Keratinocyte (primary cell): ENCODE data around the gene KRT82. TPM values are rescaled to one million over a fixed set of nuclear protein-coding genes. Genes with fewer than 3 reads are reported as not detected.

ENCODE experiments used
- DNase-seq: peaks from one replicate; pipeline ENCODE4 v3.0.0-alpha.2; 2011; ENCODE audit warnings: low read depth, missing footprints, low spot score
- FAIRE-seq: peaks from 2 replicates; lab custom pipeline; 2011; peaks lifted over from hg19 to GRCh38; lab: Jason Lieb, UNC
- H2AFZ ChIP-seq: 2 replicates; pipeline ENCODE4 v1.6.0; 2012; ENCODE audit warnings: low read length, control low read depth, inconsistent platforms; ENCODE audit not compliant: control insufficient read depth
- H3K27ac ChIP-seq: 2 replicates; pipeline ENCODE4 v1.5.1; 2011; ENCODE audit warnings: low read length; ENCODE audit not compliant: control insufficient read depth, insufficient read depth
- H3K27me3 ChIP-seq: 3 replicates; pipeline ENCODE4 v1.6.0; 2011; ENCODE audit warnings: low read length; ENCODE audit not compliant: control insufficient read depth, insufficient read depth; ENCODE audit errors: extremely low read depth
- H3K36me3 ChIP-seq, 2 experiments: 2 replicates in 1 of 2; 3 replicates in 1 of 2; pipeline ENCODE4 v1.5.1; 2011; ENCODE audit warnings: low read length in 2 of 2, mild to moderate bottlenecking in 1 of 2; ENCODE audit not compliant: control insufficient read depth in 2 of 2, insufficient read depth in 2 of 2; ENCODE audit errors: extremely low read depth in 1 of 2
- H3K4me1 ChIP-seq: 3 replicates; pipeline ENCODE4 v1.5.1; 2011; ENCODE audit warnings: low read length; ENCODE audit not compliant: control insufficient read depth, insufficient read depth; ENCODE audit errors: extremely low read depth
- H3K4me2 ChIP-seq: 3 replicates; pipeline ENCODE4 v1.6.0; 2011; ENCODE audit warnings: low read depth, low read length; ENCODE audit not compliant: control insufficient read depth, insufficient read depth; ENCODE audit errors: extremely low read depth
- H3K4me3 ChIP-seq, 3 experiments: fragments of 200-600 bp in 1 of 3; sonication (generic) in 1 of 3; 2 replicates in 2 of 3; 3 replicates in 1 of 3; pipeline ENCODE4 v1.5.1; 2011 to 2016; ENCODE audit warnings: low read length in 3 of 3, mild to moderate bottlenecking in 3 of 3, control low read depth in 2 of 3, inconsistent platforms in 1 of 3, low read depth in 1 of 3, mixed read lengths in 1 of 3, mixed run types in 1 of 3, moderate library complexity in 1 of 3; ENCODE audit not compliant: control insufficient read depth in 2 of 3, insufficient read depth in 2 of 3; ENCODE audit errors: extremely low read depth in 1 of 3
- H3K79me2 ChIP-seq: 2 replicates; pipeline ENCODE4 v1.6.0; 2012; ENCODE audit warnings: low read length; ENCODE audit not compliant: control insufficient read depth, insufficient read depth
- H3K9ac ChIP-seq: 3 replicates; pipeline ENCODE4 v1.6.0; 2011; ENCODE audit warnings: low read length; ENCODE audit not compliant: control insufficient read depth, insufficient read depth; ENCODE audit errors: extremely low read depth
- H3K9me1 ChIP-seq: 3 replicates; pipeline ENCODE4 v1.6.0; 2011; ENCODE audit warnings: low read length; ENCODE audit not compliant: control insufficient read depth, insufficient read depth; ENCODE audit errors: extremely low read depth
- H3K9me3 ChIP-seq: 2 replicates; pipeline ENCODE4 v1.5.1; 2012; ENCODE audit warnings: low read depth, low read length; ENCODE audit not compliant: control insufficient read depth
- H4K20me1 ChIP-seq: 3 replicates; pipeline ENCODE4 v1.6.0; 2011; ENCODE audit warnings: low read length; ENCODE audit not compliant: control insufficient read depth, insufficient read depth; ENCODE audit errors: extremely low read depth
- CTCF ChIP-seq, 3 experiments: IDR thresholded peaks in 1 of 3; conservative IDR thresholded peaks in 1 of 3; optimal IDR thresholded peaks in 1 of 3; 2 replicates in 2 of 3; 3 replicates in 1 of 3; pipeline versions ENCODE3 to v1.5.1; 2011; ENCODE audit warnings: low read length in 3 of 3, mild to moderate bottlenecking in 3 of 3, moderate library complexity in 2 of 3, control low read depth in 1 of 3, inconsistent platforms in 1 of 3; ENCODE audit not compliant: insufficient read depth in 2 of 3; ENCODE audit errors: extremely low read depth in 1 of 3
- EZH2 ChIP-seq: IDR thresholded peaks from one replicate; pipeline ENCODE4 v1.6.1; 2012; ENCODE audit warnings: inconsistent platforms, mild to moderate bottlenecking, low read length, moderate library complexity
- dilution Hi-C: fragments of 300-500 bp; cut with MboI; formaldehyde crosslinking; loops from one replicate; pipeline ENCODE4 v1.7.0; 2020; ENCODE audit warnings: low sequenced_read_pairs; ENCODE audit not compliant: extremely low pct_ligation_motif_present
- polyA plus RNA-seq, 5 experiments: library from polyadenylated mRNA; depleted of rRNA in 3 of 5; stranded (reverse) in 3 of 5; stranded (forward) in 1 of 5; unstranded in 1 of 5; fragments of >200 nt; gene quantifications; 1 replicate in 1 of 5; 2 replicates in 3 of 5; 3 replicates in 1 of 5; pipeline versions ENCODE4 v1.2.1 to v1.2.3, GENCODE V29; 2011 to 2012; ENCODE audit warnings: missing spikeins in 2 of 5, low read depth in 1 of 5, low replicate concordance in 1 of 5

Gene KRT82
- polyA plus RNA-seq, 1 donor (not counting 4 experiments of a cell fraction or from before 2014, with no cell fraction given) = not detected

GRCh38 chr12:52443966-52444365, 37.8 kb upstream of the KRT82 start:
- H3K4me1 ChIP-seq = peaks cover 47% of the 10 kb centered on the region
- no peak overlapping the region for H2AFZ ChIP-seq
- H3K27me3 ChIP-seq = no peaks in the 10 kb centered on the region
- no peak overlapping the region for H3K4me3 ChIP-seq
- TF ChIP-seq CTCF (optimal IDR thresholded peaks at IDR 0.05 in 1 of 3, IDR thresholded peaks at IDR 0.05 in 1 of 3, conservative IDR thresholded peaks at IDR 0.05 in 1 of 3; ENCODE audit: extremely low read depth in 1 of 3, insufficient read depth in 2 of 3, low read length in 3 of 3) (no peak), EZH2 (no peak)
- H3K27ac ChIP-seq = no peak overlapping the region
- no peaks in the 10 kb centered on the region for H4K20me1 ChIP-seq
- H3K9ac ChIP-seq = no peak overlapping the region
- no peak overlapping the region for H3K4me2 ChIP-seq
- H3K9me1 ChIP-seq = no peaks in the 10 kb centered on the region
- H3K9me3 ChIP-seq = no peaks in the 10 kb centered on the region
- dilution Hi-C loops = no loop called here
- H3K79me2 ChIP-seq = no peaks in the 10 kb centered on the region
- DNase-seq (no peak), FAIRE-seq (no peak)
- H3K36me3 ChIP-seq = peaks cover 4 to 12% of the 10 kb centered on the region in 2 experiments

GRCh38 chr12:52442600-52443061, 36.5 kb upstream of the KRT82 start:
- peaks cover 4 to 6% of the 10 kb centered on the region in 2 experiments for H3K36me3 ChIP-seq
- TF ChIP-seq EZH2 (no peak), CTCF (optimal IDR thresholded peaks at IDR 0.05 in 1 of 3, IDR thresholded peaks at IDR 0.05 in 1 of 3, conservative IDR thresholded peaks at IDR 0.05 in 1 of 3; ENCODE audit: extremely low read depth in 1 of 3, insufficient read depth in 2 of 3, low read length in 3 of 3) (peak; percentile 41 to 64 (median 45))
- DNase-seq = peak; percentile 95
- dilution Hi-C loops = no loop called here
- H3K9ac ChIP-seq = peak overlapping the region; percentile 78
- peak overlapping the region in 1 of 3 experiments; percentile 26 for H3K4me3 ChIP-seq
- no peaks in the 10 kb centered on the region for H3K9me1 ChIP-seq
- H3K4me1 ChIP-seq = peaks cover 61% of the 10 kb centered on the region
- no peaks in the 10 kb centered on the region for H4K20me1 ChIP-seq
- H2AFZ ChIP-seq = no peak overlapping the region
- H3K79me2 ChIP-seq = no peaks in the 10 kb centered on the region
- H3K27ac ChIP-seq = peak overlapping the region; percentile 97
- no peaks in the 10 kb centered on the region for H3K27me3 ChIP-seq
- H3K4me2 ChIP-seq = peak overlapping the region; percentile 84
- peak; percentile 100 for FAIRE-seq
- no peaks in the 10 kb centered on the region for H3K9me3 ChIP-seq
